SK-N-SH (cell line): ENCODE results near the gene RHNO1. TPM values are rescaled to one million over a fixed set of nuclear protein-coding genes. Genes with fewer than 3 reads are reported as not detected.

Experiments
- CTCF ChIA-PET: fragments of 300-600, 350-600 bp; formaldehyde crosslinking; extraction: SDS; loops from one replicate; lab custom pipeline; 2021; lab: Yijun Ruan, JAX
- POLR2A ChIA-PET: fragments of 350-600 bp; sonication (Branson Sonifier 250); formaldehyde crosslinking; extraction: SDS; loops from one replicate; lab custom pipeline; 2020; ENCODE audit warnings: antibody characterized with exemption, inconsistent platforms; lab: Yijun Ruan, JAX
- DNase-seq: peaks from one replicate; pipeline ENCODE4 v3.0.0; 2012
- H2AFZ ChIP-seq: fragments of 200-600 bp; sonication (generic); 2 replicates; pipeline ENCODE4 v1.8.1; 2016; ENCODE audit warnings: antibody characterized with exemption, mild to moderate bottlenecking, low read depth
- H3F3A ChIP-seq: fragments of 200-600 bp; sonication (generic); replicated peaks from 2 replicates; pipeline ENCODE3; 2016; ENCODE audit warnings: antibody characterized with exemption, mild to moderate bottlenecking; ENCODE audit not compliant: insufficient read depth
- H3K27ac ChIP-seq, 2 experiments: fragments of 200-500 bp in 1 of 2; fragments of 200-600 bp in 1 of 2; sonication (Bioruptor generic) in 1 of 2; sonication (generic), shearing (Covaris generic) in 1 of 2; 2 replicates each; pipeline versions ENCODE4 v1.5.1 to v1.6.1; 2014 to 2016; ENCODE audit warnings: low read depth in 2 of 2, inconsistent platforms in 1 of 2, low read length in 1 of 2, mild to moderate bottlenecking in 1 of 2, mixed read lengths in 1 of 2
- H3K27me3 ChIP-seq: fragments of 200-600 bp; sonication (generic), shearing (Covaris generic); 2 replicates; pipeline ENCODE4 v1.6.1; 2016; ENCODE audit warnings: mixed run types; ENCODE audit not compliant: insufficient read depth
- H3K36me3 ChIP-seq, 2 experiments: fragments of 200-500 bp in 1 of 2; fragments of 200-600 bp in 1 of 2; sonication (Bioruptor generic) in 1 of 2; sonication (generic) in 1 of 2; replicated peaks in 1 of 2; 2 replicates each; pipeline versions ENCODE3 to v1.5.1; 2014 to 2016; ENCODE audit warnings: low read length in 1 of 2, mild to moderate bottlenecking in 1 of 2; ENCODE audit not compliant: insufficient read depth in 2 of 2, control insufficient read depth in 1 of 2
- H3K4me1 ChIP-seq, 2 experiments: fragments of 200-500 bp in 1 of 2; fragments of 200-600 bp in 1 of 2; sonication (Bioruptor generic) in 1 of 2; sonication (generic), shearing (Covaris generic) in 1 of 2; 2 replicates each; pipeline versions ENCODE4 v1.5.1 to v1.6.1; 2014 to 2016; ENCODE audit warnings: low read depth in 1 of 2, low read length in 1 of 2, mixed run types in 1 of 2; ENCODE audit not compliant: insufficient read depth in 2 of 2, control insufficient read depth in 1 of 2
- H3K4me2 ChIP-seq: fragments of 200-600 bp; sonication (generic), shearing (Covaris generic); 2 replicates; pipeline ENCODE4 v1.6.1; 2017; ENCODE audit warnings: mixed run types
- H3K4me3 ChIP-seq, 2 experiments: fragments of 200-500 bp in 1 of 2; fragments of 200-600 bp in 1 of 2; sonication (Bioruptor generic) in 1 of 2; sonication (generic), shearing (Covaris generic) in 1 of 2; 2 replicates each; pipeline versions ENCODE4 v1.5.1 to v1.8.1; 2014 to 2016; ENCODE audit warnings: low read depth in 2 of 2, inconsistent platforms in 1 of 2, low read length in 1 of 2, mild to moderate bottlenecking in 1 of 2, mixed read lengths in 1 of 2, moderate library complexity in 1 of 2
- H3K79me2 ChIP-seq: fragments of 200-600 bp; sonication (generic); 2 replicates; pipeline ENCODE4 v1.8.1; 2017; ENCODE audit warnings: mild to moderate bottlenecking; ENCODE audit not compliant: insufficient read depth
- H3K9ac ChIP-seq: fragments of 200-600 bp; sonication (generic); 2 replicates; pipeline ENCODE4 v1.6.1; 2017; ENCODE audit warnings: mixed run types
- H3K9me2 ChIP-seq: fragments of 200-600 bp; sonication (generic); 2 replicates; pipeline ENCODE4 v1.6.1; 2017; ENCODE audit warnings: mixed run types
- H3K9me3 ChIP-seq: fragments of 200-600 bp; sonication (generic); 2 replicates; pipeline ENCODE4 v1.6.1; 2017; ENCODE audit warnings: mixed run types, mild to moderate bottlenecking, moderate library complexity
- H4K20me1 ChIP-seq: fragments of 200-600 bp; sonication (generic); 2 replicates; pipeline ENCODE4 v1.6.1; 2017; ENCODE audit warnings: mild to moderate bottlenecking, mixed run types; ENCODE audit not compliant: insufficient read depth
- CTCF ChIP-seq: fragments of 200-600 bp; sonication (generic); IDR thresholded peaks from 2 replicates; pipeline ENCODE4 v1.6.1; 2017; ENCODE audit warnings: antibody characterized with exemption, mild to moderate bottlenecking, moderate library complexity
- EP300 ChIP-seq, 2 experiments: IDR thresholded peaks; 2 replicates each; pipeline versions ENCODE4 v1.4.0 to v1.6.1; 2012; ENCODE audit warnings: borderline replicate concordance in 1 of 2, low read depth in 1 of 2, low read length in 1 of 2
- FOSL2 ChIP-seq: IDR thresholded peaks from 2 replicates; pipeline ENCODE4 v1.4.0; 2012; ENCODE audit warnings: low read depth, mild to moderate bottlenecking, moderate library complexity, borderline replicate concordance
- FOXJ3 ChIP-seq: sonication (generic); formaldehyde crosslinking; IDR thresholded peaks from 2 replicates; pipeline ENCODE4 v1.5.1; 2020; ENCODE audit warnings: mild to moderate bottlenecking, missing genetic modification reagents
- FOXM1 ChIP-seq: IDR thresholded peaks from 2 replicates; pipeline ENCODE4 v1.4.0; 2012; ENCODE audit warnings: low read depth, mild to moderate bottlenecking
- NFIC ChIP-seq: IDR thresholded peaks from 2 replicates; pipeline ENCODE4 v1.4.0; 2012; ENCODE audit warnings: borderline replicate concordance
- NRF1 ChIP-seq: IDR thresholded peaks from 2 replicates; pipeline ENCODE4 v1.6.1; 2012; ENCODE audit warnings: low read depth, mild to moderate bottlenecking, low read length
- RCOR1 ChIP-seq: fragments of 150-350 bp; IDR thresholded peaks from 2 replicates; pipeline ENCODE4 v1.6.1; 2017; ENCODE audit warnings: antibody characterized with exemption, low read length
- REST ChIP-seq: IDR thresholded peaks from 2 replicates; pipeline ENCODE4 v1.6.1; 2012; ENCODE audit warnings: mild to moderate bottlenecking, low read depth, low read length, moderate library complexity
- RFX5 ChIP-seq: IDR thresholded peaks from 2 replicates; pipeline ENCODE4 v1.6.1; 2012; ENCODE audit warnings: mild to moderate bottlenecking, improper control_type of control experiment, low read length
- RXRA ChIP-seq: IDR thresholded peaks from 2 replicates; pipeline ENCODE4 v1.4.0; 2012; ENCODE audit warnings: low read depth, mild to moderate bottlenecking, borderline replicate concordance
- TAF1 ChIP-seq: IDR thresholded peaks from 2 replicates; pipeline ENCODE4 v1.6.1; 2012; ENCODE audit warnings: low read depth, mild to moderate bottlenecking, low read length, moderate library complexity, borderline replicate concordance
- TCF12 ChIP-seq: IDR thresholded peaks from 2 replicates; pipeline ENCODE4 v1.4.0; 2012
- YY1 ChIP-seq: IDR thresholded peaks from 2 replicates; pipeline ENCODE4 v1.4.0; 2012; ENCODE audit warnings: low read depth, mild to moderate bottlenecking
- whole genome bisulfite sequencing: methylation state at CpG from one replicate; pipeline ENCODE4 v1.1.6; 2017; ENCODE audit warnings: low lambda C conversion rate; 5-methylcytosine and 5-hydroxymethylcytosine counted together
- polyA plus RNA-seq, 3 experiments: library from polyadenylated mRNA; depleted of rRNA; stranded (reverse); fragments of >200 nt; gene quantifications; 2 replicates each; pipeline ENCODE4 v1.2.3, GENCODE V29; 2012
- TF ChIP-seq, protein P1 (sequence below): IDR thresholded peaks from 2 replicates; pipeline ENCODE4 v1.4.0; 2012; ENCODE audit warnings: low read depth
- TF ChIP-seq, protein P2 (sequence below): fragments of 150-350 bp; IDR thresholded peaks from 2 replicates; pipeline ENCODE4 v1.6.1; 2017; ENCODE audit warnings: antibody characterized with exemption, low read length, low read depth, borderline replicate concordance
- TF ChIP-seq, protein P3 (sequence below): fragments of 150-350 bp; IDR thresholded peaks from 2 replicates; pipeline ENCODE4 v1.6.1; 2016; ENCODE audit warnings: mild to moderate bottlenecking, low read depth, low read length
- TF ChIP-seq, protein P4 (sequence below): IDR thresholded peaks from 2 replicates; pipeline ENCODE4; 2012

The RHNO1 gene
- polyA plus RNA-seq, 1 of the 3 experiments (the other 2 are of a cell fraction): 28.9 TPM

- no peak for TF ChIP-seq NRF1
- TF ChIP-seq RFX5: no peak
- no peak for TF ChIP-seq TCF12
- TF ChIP-seq FOXM1: no peak
- no peak for TF ChIP-seq CTCF
- no peak for TF ChIP-seq FOXJ3 (CRISPR knock-in tag)
- no peak for TF ChIP-seq FOSL2
- TF ChIP-seq, protein P1, sequence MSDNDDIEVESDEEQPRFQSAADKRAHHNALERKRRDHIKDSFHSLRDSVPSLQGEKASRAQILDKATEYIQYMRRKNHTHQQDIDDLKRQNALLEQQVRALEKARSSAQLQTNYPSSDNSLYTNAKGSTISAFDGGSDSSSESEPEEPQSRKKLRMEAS: no peak
- TF ChIP-seq EP300 (IDR thresholded peaks at IDR 0.05; ENCODE audit: borderline replicate concordance in 1 of 2, low read depth in 1 of 2, low read length in 1 of 2): no peak
- TF ChIP-seq, protein P2, sequence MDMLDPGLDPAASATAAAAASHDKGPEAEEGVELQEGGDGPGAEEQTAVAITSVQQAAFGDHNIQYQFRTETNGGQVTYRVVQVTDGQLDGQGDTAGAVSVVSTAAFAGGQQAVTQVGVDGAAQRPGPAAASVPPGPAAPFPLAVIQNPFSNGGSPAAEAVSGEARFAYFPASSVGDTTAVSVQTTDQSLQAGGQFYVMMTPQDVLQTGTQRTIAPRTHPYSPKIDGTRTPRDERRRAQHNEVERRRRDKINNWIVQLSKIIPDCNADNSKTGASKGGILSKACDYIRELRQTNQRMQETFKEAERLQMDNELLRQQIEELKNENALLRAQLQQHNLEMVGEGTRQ: no peak
- TF ChIP-seq, protein P3, sequence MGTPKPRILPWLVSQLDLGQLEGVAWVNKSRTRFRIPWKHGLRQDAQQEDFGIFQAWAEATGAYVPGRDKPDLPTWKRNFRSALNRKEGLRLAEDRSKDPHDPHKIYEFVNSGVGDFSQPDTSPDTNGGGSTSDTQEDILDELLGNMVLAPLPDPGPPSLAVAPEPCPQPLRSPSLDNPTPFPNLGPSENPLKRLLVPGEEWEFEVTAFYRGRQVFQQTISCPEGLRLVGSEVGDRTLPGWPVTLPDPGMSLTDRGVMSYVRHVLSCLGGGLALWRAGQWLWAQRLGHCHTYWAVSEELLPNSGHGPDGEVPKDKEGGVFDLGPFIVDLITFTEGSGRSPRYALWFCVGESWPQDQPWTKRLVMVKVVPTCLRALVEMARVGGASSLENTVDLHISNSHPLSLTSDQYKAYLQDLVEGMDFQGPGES: no peak
- no peaks in the 10 kb centered on the region for H3K27me3 ChIP-seq
- no peak overlapping the region for H2AFZ ChIP-seq
- no peaks in the 10 kb centered on the region for H3K79me2 ChIP-seq
- no peaks in the 10 kb centered on the region for H3K4me1 ChIP-seq
- H3K4me2 ChIP-seq: no peak overlapping the region
- H3K9ac ChIP-seq: no peak overlapping the region
- H3K9me3 ChIP-seq: no peaks in the 10 kb centered on the region
- no peaks in the 10 kb centered on the region for H4K20me1 ChIP-seq
- H3K27ac ChIP-seq: no peak overlapping the region
- ChIA-PET POLR2A (no interaction called here), CTCF (interaction anchor here (0.7 to 3.6 kb wide), 5 partner anchors 68 to 190 kb away, joined by 3 to 14 read pairs (median 3); no protein-coding TSS in a partner anchor)
- no peaks in the 10 kb centered on the region for H3F3A ChIP-seq
- 92% methylated on average over 3 of the region's 3 CpGs for WGBS
- no peaks in the 10 kb centered on the region for H3K9me2 ChIP-seq
- DNase-seq: no peak
- no peaks in the 10 kb centered on the region for H3K36me3 ChIP-seq
- no peak overlapping the region for H3K4me3 ChIP-seq
Observed at GRCh38 chr12:2851931-2852330, 25.1 kb upstream of the RHNO1 start.

- no peak overlapping the region for H3K9ac ChIP-seq
- no peak overlapping the region for H3K27ac ChIP-seq
- WGBS: 24% methylated on average over 9 of the region's 11 CpGs
- H3F3A ChIP-seq: peaks cover 3% of the 10 kb centered on the region
- no peaks in the 10 kb centered on the region for H3K79me2 ChIP-seq
- no peaks in the 10 kb centered on the region for H3K27me3 ChIP-seq
- no peaks in the 10 kb centered on the region for H4K20me1 ChIP-seq
- no peaks in the 10 kb centered on the region for H3K9me3 ChIP-seq
- no peak overlapping the region; a peak in 1 of 4 replicates for H3K4me3 ChIP-seq
- ChIA-PET POLR2A (interaction anchor here (1.3 kb wide), 1 partner anchor 8 kb away, joined by 3 read pairs; no protein-coding TSS in a partner anchor), CTCF (interaction anchor here (0.6 to 3.8 kb wide), 38 partner anchors 8 to 1388 kb away, joined by 3 to 30 read pairs (median 4); no protein-coding TSS in a partner anchor)
- no peak overlapping the region for H3K4me2 ChIP-seq
- H3K9me2 ChIP-seq: no peaks in the 10 kb centered on the region
- peak; percentile 93 for DNase-seq
- H3K36me3 ChIP-seq: peaks cover 0 to 6% of the 10 kb centered on the region in 2 experiments
- no peaks in the 10 kb centered on the region for H3K4me1 ChIP-seq
- H2AFZ ChIP-seq: no peak overlapping the region
- TF ChIP-seq RXRA (no peak), NFIC (peak; percentile 44; the same call in 1 of the 2 replicates), RCOR1 (peak; percentile 16; the same call in 1 of the 2 replicates), TAF1 (no peak), YY1 (no peak), REST (no peak)
- TF ChIP-seq, protein P1: no peak
- TF ChIP-seq, protein P4, sequence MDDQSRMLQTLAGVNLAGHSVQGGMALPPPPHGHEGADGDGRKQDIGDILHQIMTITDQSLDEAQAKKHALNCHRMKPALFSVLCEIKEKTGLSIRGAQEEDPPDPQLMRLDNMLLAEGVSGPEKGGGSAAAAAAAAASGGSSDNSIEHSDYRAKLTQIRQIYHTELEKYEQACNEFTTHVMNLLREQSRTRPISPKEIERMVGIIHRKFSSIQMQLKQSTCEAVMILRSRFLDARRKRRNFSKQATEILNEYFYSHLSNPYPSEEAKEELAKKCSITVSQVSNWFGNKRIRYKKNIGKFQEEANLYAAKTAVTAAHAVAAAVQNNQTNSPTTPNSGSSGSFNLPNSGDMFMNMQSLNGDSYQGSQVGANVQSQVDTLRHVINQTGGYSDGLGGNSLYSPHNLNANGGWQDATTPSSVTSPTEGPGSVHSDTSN: no peak
Observed at GRCh38 chr12:2853626-2854025, 23.4 kb upstream of the RHNO1 start.
